HepG2 (cell line): ENCODE data around the gene DIO1. TPM values are rescaled to one million over a fixed set of nuclear protein-coding genes. Genes with fewer than 3 reads are reported as not detected.

Experiments used
- ATAC-seq: fragments of 200-7000 bp; cut with Tn5 transposase; 3 replicates; pipeline ENCODE4 v1.9.1; 2020; ENCODE audit warnings: mild to moderate bottlenecking, moderate library complexity
- BruUV-seq: library from RNA; stranded (reverse); fragments of 400-500 nt; replicated peaks from 2 replicates; lab custom pipeline; 2021; lab: Mats Ljungman, UMichigan
- CTCF ChIA-PET: fragments of 300-600 bp; formaldehyde crosslinking; extraction: SDS; loops from one replicate; lab custom pipeline; 2021; ENCODE audit warnings: low total read pairs, inconsistent platforms, low intra/inter-chr PET ratio; lab: Yijun Ruan, JAX
- POLR2A ChIA-PET: fragments of 350-600 bp; sonication (Branson Sonifier 250); formaldehyde crosslinking; loops from one replicate; lab custom pipeline; 2020; ENCODE audit warnings: antibody characterized with exemption, inconsistent platforms; lab: Yijun Ruan, JAX
- DNase-seq: peaks from one replicate; pipeline ENCODE4 v3.0.0-alpha.2; 2015; ENCODE audit warnings: low spot score
- FAIRE-seq: peaks from 3 replicates; lab custom pipeline; 2011; peaks lifted over from hg19 to GRCh38; lab: Jason Lieb, UNC
- H2AFZ ChIP-seq: one replicate; pipeline ENCODE4 v1.6.1; 2011; ENCODE audit warnings: low read length, inconsistent platforms
- H3K27ac ChIP-seq: fragments of 300-600 bp; 3 replicates; pipeline ENCODE4 v1.8.0; 2011; ENCODE audit warnings: mixed run types, mild to moderate bottlenecking, mixed read lengths, low read length, inconsistent platforms; ENCODE audit not compliant: insufficient read depth; ENCODE audit errors: extremely low read length
- H3K27me3 ChIP-seq, 2 experiments: fragments of 200-600 bp in 1 of 2; 2 replicates in 1 of 2; 3 replicates in 1 of 2; pipeline versions ENCODE4 v1.6.0 to v1.8.0; 2011; ENCODE audit warnings: low read length in 2 of 2, mild to moderate bottlenecking in 2 of 2, moderate library complexity in 2 of 2, inconsistent platforms in 1 of 2; ENCODE audit not compliant: insufficient read depth in 2 of 2, control insufficient read depth in 1 of 2
- H3K36me3 ChIP-seq, 2 experiments: fragments of 200-600 bp in 1 of 2; replicated peaks in 1 of 2; 2 replicates in 1 of 2; 3 replicates in 1 of 2; pipeline versions ENCODE4 v1.5.1 to v1.8.0; 2011; ENCODE audit warnings: low read length in 2 of 2, inconsistent platforms in 1 of 2; ENCODE audit not compliant: insufficient read depth in 2 of 2, control insufficient read depth in 1 of 2
- H3K4me1 ChIP-seq: 2 replicates; pipeline ENCODE4 v1.5.1; 2012; ENCODE audit warnings: low read length, inconsistent platforms; ENCODE audit not compliant: insufficient read depth
- H3K4me2 ChIP-seq: 2 replicates; pipeline ENCODE4 v1.6.0; 2011; ENCODE audit warnings: low read depth, low read length, inconsistent platforms
- H3K4me3 ChIP-seq, 3 experiments: fragments of 200-600 bp in 1 of 3; sonication (generic), shearing (Covaris generic) in 1 of 3; replicated peaks in 1 of 3; 2 replicates each; pipeline ENCODE4 v1.5.1; 2011 to 2016; ENCODE audit warnings: low read length in 3 of 3, inconsistent platforms in 2 of 3, low read depth in 2 of 3, mild to moderate bottlenecking in 2 of 3, control low read depth in 1 of 3, mixed read lengths in 1 of 3; ENCODE audit not compliant: insufficient read depth in 1 of 3
- H3K79me2 ChIP-seq: one replicate; pipeline ENCODE4 v1.6.1; 2011; ENCODE audit warnings: low read length, inconsistent platforms; ENCODE audit not compliant: insufficient read depth
- H3K9ac ChIP-seq: 2 replicates; pipeline ENCODE4 v1.6.0; 2011; ENCODE audit warnings: mild to moderate bottlenecking, low read depth, low read length, inconsistent platforms; ENCODE audit not compliant: insufficient read depth
- H3K9me3 ChIP-seq: 2 replicates; pipeline ENCODE4 v1.5.1; 2012; ENCODE audit warnings: mild to moderate bottlenecking, low read length
- H4K20me1 ChIP-seq: 2 replicates; pipeline ENCODE4 v1.6.0; 2011; ENCODE audit warnings: inconsistent platforms, mild to moderate bottlenecking, low read length, moderate library complexity; ENCODE audit not compliant: insufficient read depth
- ELF3 ChIP-seq: IDR thresholded peaks from 2 replicates; pipeline ENCODE4 v1.6.1; 2016; ENCODE audit warnings: missing genetic modification reagents, missing compliant biosample characterization
- GFI1 ChIP-seq: sonication (generic); formaldehyde crosslinking; IDR thresholded peaks from 2 replicates; pipeline ENCODE4 v1.5.0; 2020; ENCODE audit warnings: missing genetic modification reagents, mild to moderate bottlenecking, borderline replicate concordance
- HMG20A ChIP-seq: IDR thresholded peaks from 2 replicates; pipeline ENCODE4 v1.6.1; 2016; ENCODE audit warnings: borderline replicate concordance
- MTF2 ChIP-seq: sonication (generic); formaldehyde crosslinking; IDR thresholded peaks from 2 replicates; pipeline ENCODE4 v1.5.0; 2020; ENCODE audit warnings: missing genetic modification reagents, borderline replicate concordance
- MXD3 ChIP-seq: IDR thresholded peaks from 2 replicates; pipeline ENCODE4 v1.6.1; 2016; ENCODE audit warnings: mild to moderate bottlenecking, missing biosample characterization, missing genetic modification reagents
- MYNN ChIP-seq: sonication (generic); formaldehyde crosslinking; IDR thresholded peaks from 2 replicates; pipeline ENCODE4 v1.4.0; 2020; ENCODE audit warnings: mild to moderate bottlenecking, low read depth, missing genetic modification reagents
- NR3C1 ChIP-seq: sonication (generic); formaldehyde crosslinking; IDR thresholded peaks from 2 replicates; pipeline ENCODE4 v1.4.0; 2020; ENCODE audit warnings: missing genetic modification reagents
- SNRNP70 ChIP-seq: fragments of 200-400 bp; formaldehyde crosslinking; IDR thresholded peaks from 2 replicates; pipeline ENCODE4 v1.6.1; 2017; ENCODE audit warnings: mild to moderate bottlenecking, low read depth, low read length, moderate library complexity
- SOX13 ChIP-seq, 3 experiments: fragments of 450-650 bp in 1 of 3; sonication (generic) in 1 of 3; formaldehyde crosslinking in 1 of 3; IDR thresholded peaks in 2 of 3; conservative IDR thresholded peaks in 1 of 3; 2 replicates each; pipeline versions ENCODE4 v1.5.0 to v1.6.1; 2016 to 2020; ENCODE audit warnings: antibody characterized with exemption in 1 of 3, mild to moderate bottlenecking in 1 of 3, missing compliant biosample characterization in 1 of 3, missing genetic modification reagents in 1 of 3, moderate library complexity in 1 of 3
- SP5 ChIP-seq: IDR thresholded peaks from 2 replicates; pipeline ENCODE4 v1.6.1; 2016; ENCODE audit warnings: low read depth, borderline replicate concordance
- STAG1 ChIP-seq: sonication (generic); formaldehyde crosslinking; IDR thresholded peaks from 2 replicates; pipeline ENCODE4 v1.4.0; 2020; ENCODE audit warnings: missing genetic modification reagents
- THAP11 ChIP-seq: IDR thresholded peaks from 2 replicates; pipeline ENCODE4 v1.6.1; 2016; ENCODE audit warnings: missing biosample characterization, missing genetic modification reagents
- ZFP37 ChIP-seq: sonication (generic); formaldehyde crosslinking; IDR thresholded peaks from 2 replicates; pipeline ENCODE4 v1.4.0; 2020; ENCODE audit warnings: missing genetic modification reagents, borderline replicate concordance
- ZNF446 ChIP-seq: sonication (generic); formaldehyde crosslinking; IDR thresholded peaks from 2 replicates; pipeline ENCODE4 v1.5.0; 2020; ENCODE audit warnings: mild to moderate bottlenecking, missing genetic modification reagents
- ZNF784 ChIP-seq: sonication (generic); formaldehyde crosslinking; IDR thresholded peaks from 2 replicates; pipeline ENCODE4 v1.5.1; 2020; ENCODE audit warnings: missing genetic modification reagents, mild to moderate bottlenecking, borderline replicate concordance
- in situ Hi-C: cut with HindIII; loops from 2 replicates; pipeline ENCODE4 v1.10.0; 2017; ENCODE audit warnings: low pct_unique_long_range_greater_than_20kb; ENCODE audit not compliant: extremely low pct_ligation_motif_present
- intact Hi-C: fragments of 100-400 bp; cut with micrococcal nuclease; formaldehyde crosslinking; loops from one replicate; pipeline ENCODE4 v1.10.0; 2022; ENCODE audit not compliant: unreplicated experiment
- polyA plus RNA-seq, 8 experiments: library from polyadenylated mRNA; depleted of rRNA in 3 of 8; stranded (reverse) in 7 of 8; unstranded in 1 of 8; fragments of >200 nt; fragmentation: Illumina TruSeq in 4 of 8; extraction: Trizol in 4 of 8; gene quantifications; 2 replicates each; pipeline versions ENCODE4 v1.2.1 to v1.2.3, GENCODE V29; 2011 to 2016; ENCODE audit warnings: low read depth in 4 of 8, missing spikeins in 1 of 8, mixed read lengths in 1 of 8; ENCODE audit not compliant: insufficient read depth in 1 of 8
- total RNA-seq, 5 experiments: library from RNA; depleted of rRNA; stranded (reverse); fragments of >200 nt; fragmentation: Illumina TruSeq; extraction: Trizol; gene quantifications; 2 replicates each; pipeline ENCODE4 v1.2.3, GENCODE V29; 2016; ENCODE audit warnings: low read depth in 1 of 5
- TF ChIP-seq, protein P1 (sequence below): sonication (generic); formaldehyde crosslinking; conservative IDR thresholded peaks from 2 replicates; pipeline ENCODE4 v1.4.0; 2020; ENCODE audit warnings: missing genetic modification reagents
- TF ChIP-seq, protein P2 (sequence below): sonication (generic); formaldehyde crosslinking; IDR thresholded peaks from 2 replicates; pipeline ENCODE4 v1.4.0; 2020; ENCODE audit warnings: missing genetic modification reagents
- TF ChIP-seq, protein P3 (sequence below): sonication (generic); formaldehyde crosslinking; IDR thresholded peaks from 2 replicates; pipeline ENCODE4 v1.5.0; 2020; ENCODE audit warnings: mild to moderate bottlenecking, missing genetic modification reagents

The DIO1 gene
- total and polyA plus RNA-seq, 2 of the 13 experiments (the other 11 are each of a cell fraction or from before 2014, with no cell fraction given): 13.5 to 45.6 TPM

DNA sequence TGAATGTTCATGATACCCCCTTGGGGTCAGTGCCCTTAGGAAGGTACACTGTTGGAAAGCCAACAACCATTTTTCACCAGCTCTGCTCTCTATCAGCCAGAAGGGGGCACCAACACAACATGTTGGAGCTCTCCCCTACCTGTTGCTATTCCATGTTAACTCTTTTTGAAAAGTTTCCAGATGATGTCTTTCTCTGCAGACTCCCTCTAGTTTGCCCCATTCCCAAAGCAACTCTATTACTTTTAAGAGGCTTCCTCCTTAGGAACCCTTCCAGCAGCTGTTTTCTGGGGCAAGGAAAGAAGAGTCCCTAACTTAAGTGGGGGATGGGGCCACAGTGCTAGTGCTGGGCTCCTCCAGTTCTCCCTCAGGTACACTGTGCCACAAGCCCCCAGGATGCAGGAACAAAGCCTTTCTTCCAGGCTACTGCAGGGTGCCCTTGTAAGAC lies 33.0 kb upstream of the DIO1 start:
- H3K4me3 ChIP-seq: no peak overlapping the region
- no TSS peak for BruUV-seq
- intact Hi-C loops (loop anchor here (1.0 kb wide), 1 partner anchor 88 kb away; no protein-coding TSS in a partner anchor), in situ Hi-C loops (no loop called here)
- DNase-seq (peak; percentile 69), ATAC-seq (peak; percentile 97), FAIRE-seq (peak; percentile 91)
- H3K79me2 ChIP-seq: no peaks in the 10 kb centered on the region
- CTCF ChIA-PET: interaction anchor here (0.8 to 2.0 kb wide), 3 partner anchors 17 to 99 kb away, joined by 3 to 29 read pairs (median 19); no protein-coding TSS in a partner anchor
- H3K9ac ChIP-seq: no peak overlapping the region
- H4K20me1 ChIP-seq: no peaks in the 10 kb centered on the region
- no peak overlapping the region for H2AFZ ChIP-seq
- no peaks in the 10 kb centered on the region for H3K9me3 ChIP-seq
- H3K27ac ChIP-seq: no peak overlapping the region
- POLR2A ChIA-PET: interaction anchor here (1.2 to 1.5 kb wide), 3 partner anchors 85 to 220 kb away, joined by 3 to 5 read pairs (median 3); partner anchors contain the start of gene IFT25
- no peak overlapping the region for H3K4me2 ChIP-seq
- no peaks in the 10 kb centered on the region for H3K4me1 ChIP-seq
- peaks cover 1 to 12% of the 10 kb centered on the region in 2 experiments; a peak in 2 of 5 replicates for H3K36me3 ChIP-seq
- H3K27me3 ChIP-seq: no peaks in the 10 kb centered on the region
- TF ChIP-seq, protein P1, sequence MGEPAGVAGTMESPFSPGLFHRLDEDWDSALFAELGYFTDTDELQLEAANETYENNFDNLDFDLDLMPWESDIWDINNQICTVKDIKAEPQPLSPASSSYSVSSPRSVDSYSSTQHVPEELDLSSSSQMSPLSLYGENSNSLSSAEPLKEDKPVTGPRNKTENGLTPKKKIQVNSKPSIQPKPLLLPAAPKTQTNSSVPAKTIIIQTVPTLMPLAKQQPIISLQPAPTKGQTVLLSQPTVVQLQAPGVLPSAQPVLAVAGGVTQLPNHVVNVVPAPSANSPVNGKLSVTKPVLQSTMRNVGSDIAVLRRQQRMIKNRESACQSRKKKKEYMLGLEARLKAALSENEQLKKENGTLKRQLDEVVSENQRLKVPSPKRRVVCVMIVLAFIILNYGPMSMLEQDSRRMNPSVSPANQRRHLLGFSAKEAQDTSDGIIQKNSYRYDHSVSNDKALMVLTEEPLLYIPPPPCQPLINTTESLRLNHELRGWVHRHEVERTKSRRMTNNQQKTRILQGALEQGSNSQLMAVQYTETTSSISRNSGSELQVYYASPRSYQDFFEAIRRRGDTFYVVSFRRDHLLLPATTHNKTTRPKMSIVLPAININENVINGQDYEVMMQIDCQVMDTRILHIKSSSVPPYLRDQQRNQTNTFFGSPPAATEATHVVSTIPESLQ (CRISPR knock-in tag): no peak
- TF ChIP-seq ZFP37 (CRISPR knock-in tag) (no peak), SP5 (CRISPR knock-in tag) (no peak), MYNN (no peak), ELF3 (CRISPR knock-in tag) (0 out of 2 replicates have a peak, but pooled peaks have one; percentile 17), SNRNP70 (no peak), NR3C1 (no peak), THAP11 (0 out of 2 replicates have a peak, but pooled peaks have one; percentile 21), GFI1 (CRISPR knock-in tag) (no peak), SOX13 (IDR thresholded peaks at IDR 0.05) (no peak), SOX13 (CRISPR knock-in tag; conservative IDR thresholded peaks at IDR 0.05 in 1 of 2, IDR thresholded peaks at IDR 0.05 in 1 of 2) (no peak), MTF2 (CRISPR knock-in tag) (no peak), HMG20A (CRISPR knock-in tag) (no peak), MXD3 (CRISPR knock-in tag) (no peak), ZNF784 (CRISPR knock-in tag) (no peak), ZNF446 (CRISPR knock-in tag) (no peak), STAG1 (CRISPR knock-in tag) (peak; percentile 94)
- TF ChIP-seq, protein P2, sequence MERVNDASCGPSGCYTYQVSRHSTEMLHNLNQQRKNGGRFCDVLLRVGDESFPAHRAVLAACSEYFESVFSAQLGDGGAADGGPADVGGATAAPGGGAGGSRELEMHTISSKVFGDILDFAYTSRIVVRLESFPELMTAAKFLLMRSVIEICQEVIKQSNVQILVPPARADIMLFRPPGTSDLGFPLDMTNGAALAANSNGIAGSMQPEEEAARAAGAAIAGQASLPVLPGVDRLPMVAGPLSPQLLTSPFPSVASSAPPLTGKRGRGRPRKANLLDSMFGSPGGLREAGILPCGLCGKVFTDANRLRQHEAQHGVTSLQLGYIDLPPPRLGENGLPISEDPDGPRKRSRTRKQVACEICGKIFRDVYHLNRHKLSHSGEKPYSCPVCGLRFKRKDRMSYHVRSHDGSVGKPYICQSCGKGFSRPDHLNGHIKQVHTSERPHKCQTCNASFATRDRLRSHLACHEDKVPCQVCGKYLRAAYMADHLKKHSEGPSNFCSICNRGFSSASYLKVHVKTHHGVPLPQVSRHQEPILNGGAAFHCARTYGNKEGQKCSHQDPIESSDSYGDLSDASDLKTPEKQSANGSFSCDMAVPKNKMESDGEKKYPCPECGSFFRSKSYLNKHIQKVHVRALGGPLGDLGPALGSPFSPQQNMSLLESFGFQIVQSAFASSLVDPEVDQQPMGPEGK (CRISPR knock-in tag): no peak
- TF ChIP-seq, protein P3, sequence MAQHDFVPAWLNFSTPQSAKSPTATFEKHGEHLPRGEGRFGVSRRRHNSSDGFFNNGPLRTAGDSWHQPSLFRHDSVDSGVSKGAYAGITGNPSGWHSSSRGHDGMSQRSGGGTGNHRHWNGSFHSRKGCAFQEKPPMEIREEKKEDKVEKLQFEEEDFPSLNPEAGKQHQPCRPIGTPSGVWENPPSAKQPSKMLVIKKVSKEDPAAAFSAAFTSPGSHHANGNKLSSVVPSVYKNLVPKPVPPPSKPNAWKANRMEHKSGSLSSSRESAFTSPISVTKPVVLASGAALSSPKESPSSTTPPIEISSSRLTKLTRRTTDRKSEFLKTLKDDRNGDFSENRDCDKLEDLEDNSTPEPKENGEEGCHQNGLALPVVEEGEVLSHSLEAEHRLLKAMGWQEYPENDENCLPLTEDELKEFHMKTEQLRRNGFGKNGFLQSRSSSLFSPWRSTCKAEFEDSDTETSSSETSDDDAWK: no peak
